ENCODE measurements around the gene RHOXF2B.

RHOXF2B gene

GRCh38 chrX:120029354-120029753 is 48.1 kb downstream of the RHOXF2B start (continued):
- TF ChIP-seq PRDM10 (tag by site-specific recombination; IDR thresholded peaks at IDR 0.05) (no peak), ZBTB7A (tag by site-specific recombination; IDR thresholded peaks at IDR 0.05; ENCODE audit: low read depth) (no peak)

GRCh38 chrX:120023259-120023658 is 54.2 kb downstream of the RHOXF2B start:
- H3K4me3 ChIP-seq (ENCODE audit: low read depth, low read length): no peak overlapping the region
- POLR2A ChIA-PET: no interaction called here
- CTCF ChIA-PET: no interaction called here
- H3K27ac ChIP-seq (ENCODE audit: extremely low read depth, low read depth, low read length): no peak overlapping the region
- no peaks in the 10 kb centered on the region for H3K4me1 ChIP-seq (ENCODE audit: control insufficient read depth, insufficient read depth, low read length)
- H3K9me3 ChIP-seq (ENCODE audit: control insufficient read depth, insufficient read depth, low read depth, low read length): no peaks in the 10 kb centered on the region; the same call in 1 of the 2 replicates
- no peaks in the 10 kb centered on the region for H3K36me3 ChIP-seq (ENCODE audit: control insufficient read depth in 2 of 2, insufficient read depth in 1 of 2, low read length in 2 of 2)
- TF ChIP-seq ZNF354C (tag by site-specific recombination; IDR thresholded peaks at IDR 0.05; ENCODE audit: borderline replicate concordance, low read depth) (no peak), ZNF16 (tag by site-specific recombination; IDR thresholded peaks at IDR 0.05; ENCODE audit: low read depth) (no peak), ZNF658 (tag by site-specific recombination; IDR thresholded peaks at IDR 0.05) (no peak), ZSCAN4 (tag by site-specific recombination; IDR thresholded peaks at IDR 0.05) (no peak), ZNF623 (tag by site-specific recombination; IDR thresholded peaks at IDR 0.05) (no peak), ZNF148 (tag by site-specific recombination; IDR thresholded peaks at IDR 0.05; ENCODE audit: borderline replicate concordance) (no peak), ZBTB21 (tag by site-specific recombination; IDR thresholded peaks at IDR 0.05) (no peak), ZNF398 (tag by site-specific recombination; IDR thresholded peaks at IDR 0.05) (no peak), ZNF174 (tag by site-specific recombination; IDR thresholded peaks at IDR 0.05) (no peak), IKZF3 (tag by site-specific recombination; IDR thresholded peaks at IDR 0.05) (no peak), ZNF544 (tag by site-specific recombination; IDR thresholded peaks at IDR 0.05) (no peak), REST (tag by site-specific recombination; IDR thresholded peaks at IDR 0.05) (no peak), MYNN (tag by site-specific recombination; IDR thresholded peaks at IDR 0.05; ENCODE audit: borderline replicate concordance) (no peak)
